GM18505 (cell line): ENCODE results near the gene TGM2.
"Not testable (repeated sequence)": the region's sequence is repeated elsewhere in the genome, so short reads cannot be mapped to it uniquely, and the experiment has no call there.

Source experiments
- ATAC-seq: cut with Tn5 transposase; IDR thresholded peaks from one replicate; pipeline ENCODE4 v1.9.1; 2021; ENCODE audit not compliant: unreplicated experiment
- POLR2A ChIP-seq: IDR thresholded peaks from 4 replicates; pipeline ENCODE4 v1.6.1; 2011; ENCODE audit warnings: borderline replicate concordance; ENCODE audit not compliant: insufficient read depth, insufficient read length; ENCODE audit errors: extremely low read depth

Gene TGM2

GRCh38 chr20:38115896-38116295 lies 49.2 kb downstream of the TGM2 start:
- no peak for TF ChIP-seq POLR2A
- ATAC-seq = no peak

DNA sequence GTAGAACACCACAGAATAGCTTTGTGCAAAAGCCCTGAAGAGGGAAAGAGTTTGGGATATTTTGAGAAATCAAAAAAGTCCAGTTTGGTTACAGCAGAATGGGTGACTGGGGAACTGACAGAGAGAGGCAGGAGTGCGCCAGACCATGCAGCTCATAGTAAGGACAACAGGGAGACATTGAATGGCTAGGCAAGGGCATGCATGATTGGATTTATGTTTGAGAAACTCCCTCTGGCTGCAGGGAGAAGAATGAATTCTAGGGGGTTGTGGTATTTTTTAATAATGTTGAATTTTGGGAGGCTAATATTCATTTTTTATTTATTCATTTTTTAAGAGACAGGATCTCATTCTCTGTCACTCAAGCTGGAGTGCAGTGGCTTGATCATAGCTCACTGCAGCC lies 49.9 kb downstream of the TGM2 start:
- no peak for TF ChIP-seq POLR2A
- no peak for ATAC-seq

- no peak for TF ChIP-seq POLR2A
- ATAC-seq = no peak
Observed at GRCh38 chr20:38114353-38114791, 50.7 kb downstream of the TGM2 start.

GRCh38 chr20:38113401-38114325 lies 51.4 kb downstream of the TGM2 start:
- ATAC-seq = no peak
- no peak for TF ChIP-seq POLR2A

DNA sequence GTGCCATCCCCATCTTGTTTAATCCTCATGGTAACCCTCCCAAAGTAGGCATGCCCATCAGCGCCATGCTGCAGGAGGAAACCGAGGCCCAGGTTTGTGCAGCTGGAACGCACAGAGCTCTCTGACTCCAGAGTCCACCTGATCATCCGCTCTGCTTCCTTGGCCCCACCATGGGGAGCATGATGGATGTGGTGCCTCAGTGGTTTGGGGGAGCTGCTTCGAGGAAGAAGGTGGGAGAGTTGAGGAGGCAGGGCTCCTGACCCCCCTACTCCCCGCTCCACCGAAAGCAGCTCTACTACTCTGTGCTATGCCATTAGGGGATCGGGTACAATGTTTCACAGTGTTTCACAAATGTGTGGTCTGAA lies 52.2 kb downstream of the TGM2 start:
- no peak for ATAC-seq

GRCh38 chr20:38112261-38112929 lies 52.7 kb downstream of the TGM2 start:
- no peak for TF ChIP-seq POLR2A
- no peak for ATAC-seq

More for the DNA sequence above, 52.2 kb downstream of the TGM2 start:
- TF ChIP-seq POLR2A = no peak

- ATAC-seq = no peak
- no peak for TF ChIP-seq POLR2A
Observed at GRCh38 chr20:38111366-38112232, 53.5 kb downstream of the TGM2 start.

DNA sequence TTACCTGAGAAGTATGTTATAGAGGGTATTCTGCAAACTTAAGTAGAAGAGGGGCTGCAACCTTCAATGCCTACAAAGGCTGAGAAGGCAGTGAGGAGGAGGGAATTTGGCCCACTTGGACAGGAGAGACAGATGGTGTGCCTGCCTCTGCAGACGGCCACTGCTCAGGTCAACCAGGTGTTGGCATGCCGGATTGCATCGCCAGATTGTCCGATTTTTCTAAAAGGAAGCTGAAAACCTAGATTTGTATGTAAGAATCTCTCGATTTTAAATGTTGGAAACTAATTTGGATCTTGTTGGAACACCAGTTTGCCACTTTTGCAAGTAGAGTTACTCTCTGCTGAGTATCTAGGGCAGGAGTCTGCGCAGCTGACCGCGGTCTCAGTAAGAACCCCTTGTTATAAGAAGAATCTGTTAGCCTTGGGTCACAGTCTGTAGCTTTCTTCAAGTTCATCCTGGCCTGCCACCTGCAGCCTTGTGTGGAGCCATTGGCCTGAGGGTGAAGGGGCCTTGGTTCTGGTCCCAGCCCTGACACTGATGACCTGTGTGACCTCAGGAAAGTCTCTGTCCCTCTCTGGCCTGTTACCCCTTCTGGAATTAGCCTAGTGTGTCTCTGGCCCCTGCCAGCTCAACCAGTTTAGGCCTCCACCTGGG lies 54.4 kb downstream of the TGM2 start:
- no peak for ATAC-seq

GRCh38 chr20:38109591-38110524 lies 55.2 kb downstream of the TGM2 start:
- TF ChIP-seq POLR2A = no peak
- ATAC-seq = no peak

More for the DNA sequence above, 54.4 kb downstream of the TGM2 start:
- TF ChIP-seq POLR2A = no peak

DNA sequence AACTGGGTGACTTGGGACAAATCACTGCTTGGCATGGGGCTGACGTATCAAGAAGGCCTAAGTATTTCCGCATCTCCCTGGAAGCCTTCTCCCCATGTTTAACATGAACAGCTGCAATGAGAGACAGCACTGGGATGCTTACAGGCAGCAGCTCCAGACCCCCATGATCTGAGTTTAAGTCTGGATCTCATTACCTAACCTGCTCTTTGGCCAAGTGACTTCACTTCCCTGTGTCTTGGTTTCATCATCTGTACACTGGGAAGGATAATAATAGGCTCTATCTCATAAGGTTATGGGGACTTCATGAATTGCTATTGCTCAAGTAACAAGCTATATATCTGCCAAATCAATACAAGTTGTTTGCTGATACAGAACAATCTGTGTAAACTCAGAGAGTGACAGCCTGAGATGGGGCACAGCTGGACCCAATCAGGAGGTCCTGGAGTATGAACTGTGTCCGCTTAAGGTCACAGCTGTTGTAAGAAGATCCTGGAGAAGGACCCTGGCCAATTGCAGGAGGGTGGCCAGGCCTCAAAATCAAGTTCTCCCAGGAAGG lies 56.0 kb downstream of the TGM2 start:
- TF ChIP-seq POLR2A = no peak
- no peak for ATAC-seq

GRCh38 chr20:38108438-38108985 lies 56.6 kb downstream of the TGM2 start:
- no peak for ATAC-seq
- no peak for TF ChIP-seq POLR2A

GRCh38 chr20:38107916-38108315 lies 57.2 kb downstream of the TGM2 start:
- not testable (repeated sequence) for ATAC-seq

DNA sequence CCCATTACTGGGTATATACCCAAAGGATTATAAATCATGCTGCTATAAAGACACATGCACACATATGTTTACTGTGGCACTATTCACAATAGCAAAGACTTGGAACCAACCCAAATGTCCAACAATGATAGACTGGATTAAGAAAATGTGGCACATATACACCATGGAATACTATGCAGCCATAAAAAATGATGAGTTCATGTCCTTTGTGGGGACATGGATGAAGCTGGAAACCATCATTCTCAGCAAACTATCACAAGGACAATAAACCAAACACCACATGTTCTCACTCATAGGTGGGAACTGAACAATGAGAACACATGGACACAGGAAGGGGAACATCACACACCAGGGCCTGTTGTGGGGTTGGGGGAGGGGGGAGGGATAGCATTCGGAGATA lies 57.7 kb downstream of the TGM2 start:
- not testable (repeated sequence) for ATAC-seq
